Nephron (organoid): ENCODE results near the gene ESF1.
"Not testable (repeated sequence)": the region's sequence is repeated elsewhere in the genome, so short reads cannot be mapped to it uniquely, and the experiment has no call there.

Experiments used
- H3K27ac Mint-ChIP-seq, 3 experiments: 2 replicates each; pipeline ENCODE4 v1.8.0; 2020; ENCODE audit warnings: mixed read lengths in 3 of 3, mild to moderate bottlenecking in 2 of 3, moderate library complexity in 1 of 3
- H3K27me3 Mint-ChIP-seq: 2 replicates; pipeline ENCODE4 v1.8.0; 2021; ENCODE audit warnings: low read depth, mild to moderate bottlenecking, moderate library complexity, mixed read lengths
- H3K36me3 Mint-ChIP-seq: 2 replicates; pipeline ENCODE4 v1.8.0; 2020; ENCODE audit warnings: low read depth, mixed read lengths
- H3K4me1 Mint-ChIP-seq: 2 replicates; pipeline ENCODE4 v1.8.0; 2020; ENCODE audit warnings: mixed read lengths
- H3K4me3 Mint-ChIP-seq, 3 experiments: 2 replicates each; pipeline ENCODE4 v1.8.0; 2020; ENCODE audit warnings: mild to moderate bottlenecking in 3 of 3, mixed read lengths in 3 of 3, moderate library complexity in 2 of 3
- H3K9me3 Mint-ChIP-seq: 2 replicates; pipeline ENCODE4 v1.8.0; 2020; ENCODE audit warnings: mixed read lengths
- CTCF ChIP-seq, 3 experiments: fragments of 200-600 bp; sonication (generic); IDR thresholded peaks; one replicate each; pipeline ENCODE4 v1.5.0; 2021; ENCODE audit warnings: antibody characterized with exemption in 3 of 3; ENCODE audit not compliant: unreplicated experiment in 3 of 3

The ESF1 gene

GRCh38 chr20:13741879-13742278 is 42.8 kb downstream of the ESF1 start:
- H3K4me1 Mint-ChIP-seq: peaks cover 2% of the 10 kb centered on the region
- peaks cover 71% of the 10 kb centered on the region for H3K36me3 Mint-ChIP-seq
- no peak for TF ChIP-seq CTCF (IDR thresholded peaks at IDR 0.05; ENCODE audit: unreplicated experiment in 3 of 3)
- H3K27me3 Mint-ChIP-seq: no peaks in the 10 kb centered on the region
- H3K4me3 Mint-ChIP-seq: no peak overlapping the region
- H3K9me3 Mint-ChIP-seq: peaks cover 25% of the 10 kb centered on the region
- no peak overlapping the region for H3K27ac Mint-ChIP-seq

- no peak overlapping the region for H3K4me3 Mint-ChIP-seq
- no peak for TF ChIP-seq CTCF (IDR thresholded peaks at IDR 0.05; ENCODE audit: unreplicated experiment in 3 of 3)
Measured at GRCh38 chr20:13739731-13740649, 44.7 kb downstream of the ESF1 start.

GRCh38 chr20:13738187-13738586 is 46.5 kb downstream of the ESF1 start:
- H3K9me3 Mint-ChIP-seq: peaks cover 25% of the 10 kb centered on the region
- not testable (repeated sequence) for H3K27me3 Mint-ChIP-seq, H3K27ac Mint-ChIP-seq, H3K4me3 Mint-ChIP-seq, H3K4me1 Mint-ChIP-seq
- peaks cover 71% of the 10 kb centered on the region for H3K36me3 Mint-ChIP-seq

More at GRCh38 chr20:13739731-13740649, 44.7 kb downstream of the ESF1 start:
- Mint-ChIP-seq H3K36me3 (peaks cover 74% of the 10 kb centered on the region), H3K9me3 (peaks cover 25% of the 10 kb centered on the region), H3K4me1 (peaks cover 6% of the 10 kb centered on the region), H3K27ac (no peak overlapping the region), H3K27me3 (no peaks in the 10 kb centered on the region)

GRCh38 chr20:13736436-13737191 is 48.1 kb downstream of the ESF1 start:
- no peak for TF ChIP-seq CTCF (IDR thresholded peaks at IDR 0.05; ENCODE audit: unreplicated experiment in 3 of 3)
- Mint-ChIP-seq H3K27ac (no peak overlapping the region), H3K4me3 (no peak overlapping the region)

GRCh38 chr20:13735826-13736225 is 48.9 kb downstream of the ESF1 start:
- no peak for TF ChIP-seq CTCF (IDR thresholded peaks at IDR 0.05; ENCODE audit: unreplicated experiment in 3 of 3)
- peaks cover 6% of the 10 kb centered on the region for H3K4me1 Mint-ChIP-seq
- H3K4me3 Mint-ChIP-seq: no peak overlapping the region

More at GRCh38 chr20:13736436-13737191, 48.1 kb downstream of the ESF1 start:
- Mint-ChIP-seq H3K4me1 (peaks cover 6% of the 10 kb centered on the region), H3K27me3 (no peaks in the 10 kb centered on the region), H3K36me3 (peaks cover 70% of the 10 kb centered on the region), H3K9me3 (peaks cover 17% of the 10 kb centered on the region)

GRCh38 chr20:13723011-13723410 is 61.7 kb downstream of the ESF1 start:
- H3K27me3 Mint-ChIP-seq: no peaks in the 10 kb centered on the region
- peaks cover 23% of the 10 kb centered on the region for H3K36me3 Mint-ChIP-seq
- no peak overlapping the region for H3K4me3 Mint-ChIP-seq
- no peak for TF ChIP-seq CTCF (IDR thresholded peaks at IDR 0.05; ENCODE audit: unreplicated experiment in 3 of 3)
- H3K4me1 Mint-ChIP-seq: no peaks in the 10 kb centered on the region
- no peak overlapping the region for H3K27ac Mint-ChIP-seq
- no peaks in the 10 kb centered on the region for H3K9me3 Mint-ChIP-seq

More at GRCh38 chr20:13735826-13736225, 48.9 kb downstream of the ESF1 start:
- Mint-ChIP-seq H3K9me3 (peaks cover 9% of the 10 kb centered on the region), H3K27me3 (no peaks in the 10 kb centered on the region), H3K36me3 (peaks cover 70% of the 10 kb centered on the region), H3K27ac (no peak overlapping the region)
